SK-N-SH (cell line): Measurements from ENCODE around the gene GEN1.
A peak's percentile ranks its signal among the peaks of the same experiment; 100 is the strongest.

Experiments
- FOXM1 ChIP-seq: IDR thresholded peaks from 2 replicates; pipeline ENCODE4 v1.4.0; 2012; ENCODE audit warnings: low read depth, mild to moderate bottlenecking
- MXI1 ChIP-seq: IDR thresholded peaks from 2 replicates; pipeline ENCODE4 v1.6.1; 2012; ENCODE audit warnings: mild to moderate bottlenecking, low read depth, low read length, improper control_type of control experiment
- RAD21 ChIP-seq: IDR thresholded peaks from 2 replicates; pipeline ENCODE4 v1.6.1; 2012; ENCODE audit warnings: mild to moderate bottlenecking, low read length
- RCOR1 ChIP-seq: fragments of 150-350 bp; IDR thresholded peaks from 2 replicates; pipeline ENCODE4 v1.6.1; 2017; ENCODE audit warnings: antibody characterized with exemption, low read length
- REST ChIP-seq: IDR thresholded peaks from 2 replicates; pipeline ENCODE4 v1.6.1; 2012; ENCODE audit warnings: mild to moderate bottlenecking, low read depth, low read length, moderate library complexity
- RXRA ChIP-seq: IDR thresholded peaks from 2 replicates; pipeline ENCODE4 v1.4.0; 2012; ENCODE audit warnings: low read depth, mild to moderate bottlenecking, borderline replicate concordance
- TAF1 ChIP-seq: IDR thresholded peaks from 2 replicates; pipeline ENCODE4 v1.6.1; 2012; ENCODE audit warnings: low read depth, mild to moderate bottlenecking, low read length, moderate library complexity, borderline replicate concordance
- YY1 ChIP-seq: IDR thresholded peaks from 2 replicates; pipeline ENCODE4 v1.4.0; 2012; ENCODE audit warnings: low read depth, mild to moderate bottlenecking
- TF ChIP-seq, protein P1 (sequence below): fragments of 200-600 bp; sonication (generic); IDR thresholded peaks from 2 replicates; pipeline ENCODE4 v1.6.1; 2017; ENCODE audit warnings: antibody characterized with exemption, mild to moderate bottlenecking, moderate library complexity

DNA sequence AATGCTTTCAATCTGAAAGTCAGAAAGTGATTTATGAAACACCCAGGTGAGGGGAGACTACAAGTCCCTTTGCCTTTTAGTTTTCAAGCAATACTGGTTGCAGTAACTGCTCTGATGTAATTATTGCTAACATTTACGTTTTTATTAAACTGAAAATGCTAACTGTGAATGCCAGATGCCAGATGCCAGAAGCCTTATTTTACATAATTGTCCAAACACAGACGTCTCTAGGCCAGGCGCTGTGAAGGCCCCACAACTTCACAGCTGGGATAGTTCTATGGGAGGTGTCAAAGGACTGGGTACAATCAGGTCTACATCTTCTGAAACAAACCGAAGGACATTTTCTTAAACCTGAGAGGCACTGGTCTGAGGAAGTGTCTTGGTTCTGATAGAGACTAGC is 34.8 kb downstream of the GEN1 start:
- no peak for TF ChIP-seq RXRA
- TF ChIP-seq, protein P1, sequence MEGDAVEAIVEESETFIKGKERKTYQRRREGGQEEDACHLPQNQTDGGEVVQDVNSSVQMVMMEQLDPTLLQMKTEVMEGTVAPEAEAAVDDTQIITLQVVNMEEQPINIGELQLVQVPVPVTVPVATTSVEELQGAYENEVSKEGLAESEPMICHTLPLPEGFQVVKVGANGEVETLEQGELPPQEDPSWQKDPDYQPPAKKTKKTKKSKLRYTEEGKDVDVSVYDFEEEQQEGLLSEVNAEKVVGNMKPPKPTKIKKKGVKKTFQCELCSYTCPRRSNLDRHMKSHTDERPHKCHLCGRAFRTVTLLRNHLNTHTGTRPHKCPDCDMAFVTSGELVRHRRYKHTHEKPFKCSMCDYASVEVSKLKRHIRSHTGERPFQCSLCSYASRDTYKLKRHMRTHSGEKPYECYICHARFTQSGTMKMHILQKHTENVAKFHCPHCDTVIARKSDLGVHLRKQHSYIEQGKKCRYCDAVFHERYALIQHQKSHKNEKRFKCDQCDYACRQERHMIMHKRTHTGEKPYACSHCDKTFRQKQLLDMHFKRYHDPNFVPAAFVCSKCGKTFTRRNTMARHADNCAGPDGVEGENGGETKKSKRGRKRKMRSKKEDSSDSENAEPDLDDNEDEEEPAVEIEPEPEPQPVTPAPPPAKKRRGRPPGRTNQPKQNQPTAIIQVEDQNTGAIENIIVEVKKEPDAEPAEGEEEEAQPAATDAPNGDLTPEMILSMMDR: no peak
- no peak for TF ChIP-seq YY1
- no peak for TF ChIP-seq REST
- no peak for TF ChIP-seq FOXM1
- no peak for TF ChIP-seq TAF1
- peak; percentile 55; the same call in 1 of the 2 replicates for TF ChIP-seq RCOR1
- peak; percentile 42 for TF ChIP-seq MXI1
- TF ChIP-seq RAD21: 0 out of 2 replicates have a peak, but pooled peaks have one; percentile 3
